ENCODE measurements around the gene ASTN2.

The ASTN2 gene

DNA sequence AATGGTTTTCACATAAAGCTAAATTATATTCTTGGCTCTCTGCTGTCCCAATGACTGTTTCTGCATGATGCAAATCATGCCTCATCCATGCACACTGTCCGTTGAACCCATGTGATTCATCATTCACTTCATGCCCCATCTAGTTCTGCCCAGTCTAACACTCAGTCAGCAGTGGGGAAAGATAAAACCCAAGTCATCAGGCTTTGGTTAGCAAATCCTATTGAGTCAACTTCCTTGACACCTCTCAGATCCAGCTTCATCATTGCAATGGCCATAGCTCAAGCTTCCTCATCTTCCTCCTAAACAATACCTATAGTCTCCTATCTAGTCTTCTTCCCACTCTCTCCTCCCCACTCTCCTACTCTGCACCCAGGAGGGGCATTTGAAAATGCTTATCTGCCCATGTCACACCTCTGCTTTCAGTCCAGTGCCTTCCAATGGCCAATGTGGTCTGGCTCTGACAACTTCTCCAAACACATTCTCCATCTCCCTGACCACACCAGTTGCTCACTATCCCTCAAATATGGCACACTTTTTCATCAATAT is 993.8 kb downstream of the ASTN2 start:
- ChIA-PET CTCF (interaction anchor here (0.9 to 3.2 kb wide), 5 partner anchors 9 to 19 kb away, joined by 3 to 19 read pairs (median 3); no protein-coding TSS in a partner anchor), POLR2A (no interaction called here)
- TF ChIP-seq, protein P1, sequence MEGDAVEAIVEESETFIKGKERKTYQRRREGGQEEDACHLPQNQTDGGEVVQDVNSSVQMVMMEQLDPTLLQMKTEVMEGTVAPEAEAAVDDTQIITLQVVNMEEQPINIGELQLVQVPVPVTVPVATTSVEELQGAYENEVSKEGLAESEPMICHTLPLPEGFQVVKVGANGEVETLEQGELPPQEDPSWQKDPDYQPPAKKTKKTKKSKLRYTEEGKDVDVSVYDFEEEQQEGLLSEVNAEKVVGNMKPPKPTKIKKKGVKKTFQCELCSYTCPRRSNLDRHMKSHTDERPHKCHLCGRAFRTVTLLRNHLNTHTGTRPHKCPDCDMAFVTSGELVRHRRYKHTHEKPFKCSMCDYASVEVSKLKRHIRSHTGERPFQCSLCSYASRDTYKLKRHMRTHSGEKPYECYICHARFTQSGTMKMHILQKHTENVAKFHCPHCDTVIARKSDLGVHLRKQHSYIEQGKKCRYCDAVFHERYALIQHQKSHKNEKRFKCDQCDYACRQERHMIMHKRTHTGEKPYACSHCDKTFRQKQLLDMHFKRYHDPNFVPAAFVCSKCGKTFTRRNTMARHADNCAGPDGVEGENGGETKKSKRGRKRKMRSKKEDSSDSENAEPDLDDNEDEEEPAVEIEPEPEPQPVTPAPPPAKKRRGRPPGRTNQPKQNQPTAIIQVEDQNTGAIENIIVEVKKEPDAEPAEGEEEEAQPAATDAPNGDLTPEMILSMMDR (IDR thresholded peaks at IDR 0.05; ENCODE audit: control extremely low read depth, extremely low read depth, low read depth, missing control alignments), result no peak
- DNase-seq (ENCODE audit: extremely low spot score), result no peak

DNA sequence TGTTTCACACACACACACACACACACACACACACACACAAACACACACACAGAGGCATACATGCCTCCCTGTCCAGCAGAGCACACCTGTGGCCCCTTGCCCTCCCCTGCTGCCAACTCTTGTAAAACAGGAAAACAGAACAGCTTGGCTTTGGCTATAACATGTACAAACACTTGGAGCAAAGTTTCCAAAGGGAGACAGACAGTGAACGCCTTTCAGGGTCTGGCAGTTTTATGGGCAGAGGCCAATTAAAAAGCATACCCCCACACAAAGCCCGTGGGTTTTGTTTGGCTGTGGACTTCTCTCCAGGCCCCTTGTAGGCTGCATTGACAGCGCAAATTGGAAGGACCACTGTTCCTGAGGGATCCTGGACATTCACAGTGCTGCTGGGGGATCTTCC is 995.7 kb downstream of the ASTN2 start:
- TF ChIP-seq, protein P1 (IDR thresholded peaks at IDR 0.05; ENCODE audit: control extremely low read depth, extremely low read depth, low read depth, missing control alignments), result no peak
- DNase-seq (ENCODE audit: extremely low spot score), result no peak
- ChIA-PET CTCF (interaction anchor here (1.1 kb wide), 1 partner anchor 14 kb away, joined by 3 read pairs; no protein-coding TSS in a partner anchor), POLR2A (no interaction called here)

DNA sequence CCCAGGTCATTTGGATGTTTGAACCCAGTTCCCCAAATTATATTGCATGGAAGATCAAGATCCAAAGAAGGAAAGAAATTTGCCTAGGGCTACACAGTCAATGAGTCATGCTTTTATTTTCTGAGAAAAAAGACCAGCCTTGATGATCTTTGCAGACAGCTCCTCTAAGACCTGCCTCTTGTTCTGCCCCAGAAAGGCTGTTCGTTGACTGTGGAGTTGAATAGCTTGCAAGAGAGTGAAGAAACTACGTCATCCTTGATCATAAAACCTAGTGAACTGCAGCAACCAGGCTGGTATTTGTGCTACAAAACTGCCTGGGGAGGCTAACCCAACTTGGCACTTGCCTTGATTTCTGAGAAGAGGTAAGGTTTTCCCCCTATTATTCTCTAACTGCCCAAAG is 997.4 kb downstream of the ASTN2 start:
- DNase-seq (ENCODE audit: extremely low spot score), result no peak
- ChIA-PET CTCF (no interaction called here), POLR2A (no interaction called here)
- TF ChIP-seq, protein P1 (IDR thresholded peaks at IDR 0.05; ENCODE audit: control extremely low read depth, extremely low read depth, low read depth, missing control alignments), result no peak

DNA sequence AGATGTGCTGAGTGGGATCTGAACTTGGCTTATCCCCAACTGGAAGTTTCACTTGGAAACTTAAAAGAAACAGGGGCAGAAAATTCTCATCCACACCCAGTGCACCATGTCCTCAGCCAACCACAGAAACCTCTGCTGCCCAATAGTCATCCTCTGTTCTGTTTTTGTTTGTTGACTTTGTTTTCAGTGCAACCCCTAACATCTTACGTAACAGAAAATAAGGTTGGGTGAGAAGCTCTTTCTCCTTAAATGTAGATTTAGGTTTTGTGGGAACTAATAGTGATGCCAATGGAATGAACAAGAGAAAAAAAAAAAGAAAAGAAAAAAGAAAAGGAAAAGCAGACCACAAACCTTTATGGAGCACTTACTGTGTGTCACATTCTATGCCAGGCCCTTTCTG is 998.4 kb downstream of the ASTN2 start:
- ChIA-PET POLR2A (no interaction called here), CTCF (no interaction called here)
- TF ChIP-seq, protein P1 (IDR thresholded peaks at IDR 0.05; ENCODE audit: control extremely low read depth, extremely low read depth, low read depth, missing control alignments), result no peak
- DNase-seq (ENCODE audit: extremely low spot score), result no peak

DNA sequence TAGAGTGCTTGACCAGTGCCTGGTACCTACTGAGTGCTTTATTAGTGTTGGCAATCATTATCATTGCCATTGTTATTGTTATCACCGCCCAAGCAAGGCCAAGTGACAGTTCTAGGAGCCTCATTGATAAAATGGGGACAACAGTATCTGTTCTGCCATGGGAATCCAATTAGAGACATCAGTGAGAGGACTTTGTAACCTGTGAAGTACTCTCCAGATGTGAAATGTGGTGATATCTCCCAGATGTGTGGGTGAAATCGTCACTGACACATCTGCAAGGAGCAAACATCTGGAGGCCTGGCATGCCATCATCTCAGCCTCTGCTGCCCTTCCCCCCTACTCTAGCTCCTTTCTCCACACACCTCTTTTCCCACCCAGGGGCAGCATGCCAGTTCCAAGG is 1000.5 kb downstream of the ASTN2 start:
- DNase-seq (ENCODE audit: extremely low spot score), result no peak
- ChIA-PET CTCF (interaction anchor here (1.7 kb wide), 1 partner anchor 9 kb away, joined by 5 read pairs; no protein-coding TSS in a partner anchor), POLR2A (no interaction called here)
- TF ChIP-seq, protein P1 (IDR thresholded peaks at IDR 0.05; ENCODE audit: control extremely low read depth, extremely low read depth, low read depth, missing control alignments), result no peak

DNA sequence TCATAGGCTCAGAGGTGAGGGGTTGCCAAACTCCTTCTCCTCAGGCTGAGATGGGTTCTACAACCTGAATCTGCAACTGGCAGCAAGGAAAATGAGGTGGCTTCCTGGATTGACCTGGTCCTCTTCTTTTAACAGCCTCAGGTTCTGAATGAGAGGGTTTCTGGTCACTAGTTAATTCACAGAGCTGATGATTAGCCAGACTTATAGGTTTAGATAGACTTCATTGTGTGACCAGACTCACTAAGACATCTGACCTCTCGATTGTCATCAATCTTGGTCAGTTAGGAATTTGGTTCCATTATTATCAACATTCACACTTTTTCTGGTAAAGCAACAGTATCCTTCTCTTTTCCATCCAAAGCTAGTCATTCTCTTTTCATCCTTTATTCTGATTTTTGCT is 1003.4 kb downstream of the ASTN2 start:
- CTCF ChIA-PET, result interaction anchor here (1.0 to 3.4 kb wide), 3 partner anchors 11 to 20 kb away, joined by 3 to 19 read pairs (median 3); no protein-coding TSS in a partner anchor
- TF ChIP-seq, protein P1 (IDR thresholded peaks at IDR 0.05; ENCODE audit: control extremely low read depth, extremely low read depth, low read depth, missing control alignments), result no peak
- POLR2A ChIA-PET, result no interaction called here
- no peak for DNase-seq (ENCODE audit: extremely low spot score)

All from GM10248 (cell line).